ENCODE data around the gene SPATS2. TPM values are rescaled to one million over a fixed set of nuclear protein-coding genes. Genes with fewer than 3 reads are reported as not detected.

SPATS2 gene
- total and polyA plus RNA-seq, 2 of the 4 experiments (the other 2 are of a cell fraction), result 50.6 to 63.3 TPM

- no peak overlapping the region for H3K4ac ChIP-seq (ENCODE audit: low read depth, low read length)
- H3K56ac ChIP-seq (ENCODE audit: extremely low read depth, insufficient read depth, low read length), result no peak overlapping the region
- H3K4me2 ChIP-seq (ENCODE audit: low read depth, low read length), result no peak overlapping the region
- no peaks in the 10 kb centered on the region for H3K4me1 ChIP-seq (ENCODE audit: control insufficient read depth, insufficient read depth, low read length)
- no peak overlapping the region for H3K18ac ChIP-seq (ENCODE audit: low read depth, low read length)
- dilution Hi-C loops (cut with HindIII; ENCODE audit: low sequenced_read_pairs, unreplicated experiment) (no loop called here), in situ Hi-C loops (cut with MboI; ENCODE audit: low sequenced_read_pairs) (no loop called here), intact Hi-C loops (cut with micrococcal nuclease) (loop anchor here (1.0 to 2.0 kb wide), 2 partner anchors 183 to 249 kb away; no protein-coding TSS in a partner anchor)
- peak; percentile 98 for ATAC-seq (ENCODE audit: low read depth)
- peak overlapping the region; percentile 82 for H2AFZ ChIP-seq (replicated peaks; ENCODE audit: low read length, poor library complexity)
- H3K9me1 ChIP-seq (ENCODE audit: insufficient read depth, low read length), result no peaks in the 10 kb centered on the region
- H4K91ac ChIP-seq (ENCODE audit: insufficient read depth, low read depth, low read length), result no peak overlapping the region
- no peak overlapping the region for H3K27ac ChIP-seq (ENCODE audit: insufficient read depth, low read length)
- H2BK5ac ChIP-seq (ENCODE audit: low read depth, low read length, poor library complexity, severe bottlenecking), result no peak overlapping the region
- BruUV-seq (replicated peaks), result no TSS peak
- H2AK5ac ChIP-seq (ENCODE audit: low read depth, low read length), result 0 out of 2 replicates have a peak overlapping the region, but pooled peaks have one; percentile 21
- no peak overlapping the region for H3K9ac ChIP-seq (ENCODE audit: low read depth, low read length)
- POLR2A ChIA-PET (ENCODE audit: unreplicated experiment), result interaction anchor here (1.0 kb wide), 1 partner anchor 9 kb away, joined by 4 read pairs; the partner anchor contains the start of gene TROAP
- no peak overlapping the region for H3K23ac ChIP-seq (ENCODE audit: low read depth, low read length)
- H2AK9ac ChIP-seq (replicated peaks; ENCODE audit: low read depth, low read length, poor library complexity), result peak overlapping the region; percentile 84
- H4K20me1 ChIP-seq (ENCODE audit: insufficient read depth, low read length), result no peaks in the 10 kb centered on the region
- H4K5ac ChIP-seq (ENCODE audit: low read depth, low read length), result no peak overlapping the region
- H3K9me3 ChIP-seq (ENCODE audit: control insufficient read depth, insufficient read depth, low read length), result no peaks in the 10 kb centered on the region
- H3K27me3 ChIP-seq (ENCODE audit: control insufficient read depth, insufficient read depth, low read length), result peaks cover 24% of the 10 kb centered on the region
- H3K36me3 ChIP-seq (ENCODE audit: control insufficient read depth, insufficient read depth, low read length), result peaks cover 6% of the 10 kb centered on the region
- no peak overlapping the region for H3K14ac ChIP-seq (replicated peaks; ENCODE audit: low read depth, low read length)
- WGBS, 2 experiments (ENCODE audit: extremely low coverage in 2 of 2, insufficient read length in 1 of 2), result 64% methylated on average over 9 of the region's 11 CpGs; no CpG with 5 or more reads in 1 of the 2 experiments
- no peak overlapping the region for H2BK120ac ChIP-seq (ENCODE audit: low read depth, low read length)
- no peak overlapping the region for H3K4me3 ChIP-seq (ENCODE audit: insufficient read depth, low read depth, low read length)
- H4K8ac ChIP-seq (ENCODE audit: low read depth in 2 of 2, low read length in 2 of 2), result no peak overlapping the region
- no peak overlapping the region for H2BK20ac ChIP-seq (ENCODE audit: low read depth, low read length)
- peak; percentile 76 for DNase-seq
- no peak overlapping the region for H2BK15ac ChIP-seq (ENCODE audit: low read depth, low read length)
- CTCF ChIA-PET, result interaction anchor here (0.6 to 3.6 kb wide), 20 partner anchors 9 to 294 kb away, joined by 3 to 25 read pairs (median 4); partner anchors contain the start of genes DNAJC22 and TROAP
- peaks cover 0 to 6% of the 10 kb centered on the region in 2 experiments; a peak in 1 of 4 replicates for H3K79me1 ChIP-seq (ENCODE audit: low read depth in 1 of 2, low read length in 2 of 2)
- TF ChIP-seq MAZ (IDR thresholded peaks at IDR 0.05; ENCODE audit: borderline replicate concordance, low read depth, low read length) (no peak), RAD21 (IDR thresholded peaks at IDR 0.05; ENCODE audit: low read length) (peak; percentile 93), BHLHE40 (IDR thresholded peaks at IDR 0.05; ENCODE audit: low read depth, low read length) (no peak), NFE2L2 (IDR thresholded peaks at IDR 0.05; ENCODE audit: low read depth, low read length) (no peak), SMC3 (IDR thresholded peaks at IDR 0.05; ENCODE audit: low read depth, low read length) (peak; percentile 80), MXI1 (IDR thresholded peaks at IDR 0.05; ENCODE audit: borderline replicate concordance, low read depth, low read length) (peak; percentile 75), CEBPB (IDR thresholded peaks at IDR 0.05; ENCODE audit: low read depth, low read length) (no peak), CTCF (conservative IDR thresholded peaks at IDR 0.05; ENCODE audit: low read depth, low read length) (peak; percentile 91), POLR2A (IDR thresholded peaks at IDR 0.05; ENCODE audit: low read depth, low read length) (no peak), ELK1 (IDR thresholded peaks at IDR 0.05; ENCODE audit: borderline replicate concordance, low read depth, low read length) (no peak), RCOR1 (IDR thresholded peaks at IDR 0.05; ENCODE audit: insufficient replicate concordance, low read length) (no peak), USF2 (IDR thresholded peaks at IDR 0.05; ENCODE audit: low read depth, low read length) (peak; percentile 31; the same call in 1 of the 2 replicates), RFX5 (IDR thresholded peaks at IDR 0.05; ENCODE audit: low read depth, low read length) (no peak)
These were observed 35.7 kb upstream of the SPATS2 start for GRCh38 chr12:49331380-49332222.

Data from IMR-90 (cell line).